ENCODE results near the gene CHSY1.

- TF ChIP-seq, protein P1, sequence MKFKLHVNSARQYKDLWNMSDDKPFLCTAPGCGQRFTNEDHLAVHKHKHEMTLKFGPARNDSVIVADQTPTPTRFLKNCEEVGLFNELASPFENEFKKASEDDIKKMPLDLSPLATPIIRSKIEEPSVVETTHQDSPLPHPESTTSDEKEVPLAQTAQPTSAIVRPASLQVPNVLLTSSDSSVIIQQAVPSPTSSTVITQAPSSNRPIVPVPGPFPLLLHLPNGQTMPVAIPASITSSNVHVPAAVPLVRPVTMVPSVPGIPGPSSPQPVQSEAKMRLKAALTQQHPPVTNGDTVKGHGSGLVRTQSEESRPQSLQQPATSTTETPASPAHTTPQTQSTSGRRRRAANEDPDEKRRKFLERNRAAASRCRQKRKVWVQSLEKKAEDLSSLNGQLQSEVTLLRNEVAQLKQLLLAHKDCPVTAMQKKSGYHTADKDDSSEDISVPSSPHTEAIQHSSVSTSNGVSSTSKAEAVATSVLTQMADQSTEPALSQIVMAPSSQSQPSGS (CRISPR knock-in tag; IDR thresholded peaks at IDR 0.05; ENCODE audit: borderline replicate concordance, low read depth) = no peak
- TF ChIP-seq FOXJ3 (CRISPR knock-in tag; IDR thresholded peaks at IDR 0.05; ENCODE audit: borderline replicate concordance) (no peak), CTCF (IDR thresholded peaks at IDR 0.05) (no peak), ZBTB43 (CRISPR knock-in tag; IDR thresholded peaks at IDR 0.05) (no peak), ZNF121 (CRISPR knock-in tag; IDR thresholded peaks at IDR 0.05) (no peak), NR2C2 (CRISPR knock-in tag; IDR thresholded peaks at IDR 0.05) (no peak), RELA (CRISPR knock-in tag; IDR thresholded peaks at IDR 0.05; ENCODE audit: borderline replicate concordance) (no peak), SMAD3 (CRISPR knock-in tag; IDR thresholded peaks at IDR 0.05; ENCODE audit: borderline replicate concordance) (no peak), NFYB (CRISPR knock-in tag; conservative IDR thresholded peaks at IDR 0.05; ENCODE audit: low read depth) (no peak)
- TF ChIP-seq, protein P2, sequence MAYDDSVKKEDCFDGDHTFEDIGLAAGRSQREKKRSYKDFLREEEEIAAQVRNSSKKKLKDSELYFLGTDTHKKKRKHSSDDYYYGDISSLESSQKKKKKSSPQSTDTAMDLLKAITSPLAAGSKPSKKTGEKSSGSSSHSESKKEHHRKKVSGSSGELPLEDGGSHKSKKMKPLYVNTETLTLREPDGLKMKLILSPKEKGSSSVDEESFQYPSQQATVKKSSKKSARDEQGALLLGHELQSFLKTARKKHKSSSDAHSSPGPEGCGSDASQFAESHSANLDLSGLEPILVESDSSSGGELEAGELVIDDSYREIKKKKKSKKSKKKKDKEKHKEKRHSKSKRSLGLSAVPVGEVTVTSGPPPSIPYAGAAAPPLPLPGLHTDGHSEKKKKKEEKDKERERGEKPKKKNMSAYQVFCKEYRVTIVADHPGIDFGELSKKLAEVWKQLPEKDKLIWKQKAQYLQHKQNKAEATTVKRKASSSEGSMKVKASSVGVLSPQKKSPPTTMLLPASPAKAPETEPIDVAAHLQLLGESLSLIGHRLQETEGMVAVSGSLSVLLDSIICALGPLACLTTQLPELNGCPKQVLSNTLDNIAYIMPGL (CRISPR knock-in tag; IDR thresholded peaks at IDR 0.05) = no peak
- TF ChIP-seq, protein P3, sequence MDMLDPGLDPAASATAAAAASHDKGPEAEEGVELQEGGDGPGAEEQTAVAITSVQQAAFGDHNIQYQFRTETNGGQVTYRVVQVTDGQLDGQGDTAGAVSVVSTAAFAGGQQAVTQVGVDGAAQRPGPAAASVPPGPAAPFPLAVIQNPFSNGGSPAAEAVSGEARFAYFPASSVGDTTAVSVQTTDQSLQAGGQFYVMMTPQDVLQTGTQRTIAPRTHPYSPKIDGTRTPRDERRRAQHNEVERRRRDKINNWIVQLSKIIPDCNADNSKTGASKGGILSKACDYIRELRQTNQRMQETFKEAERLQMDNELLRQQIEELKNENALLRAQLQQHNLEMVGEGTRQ (CRISPR knock-in tag; IDR thresholded peaks at IDR 0.05) = no peak
- TF ChIP-seq, protein P4, sequence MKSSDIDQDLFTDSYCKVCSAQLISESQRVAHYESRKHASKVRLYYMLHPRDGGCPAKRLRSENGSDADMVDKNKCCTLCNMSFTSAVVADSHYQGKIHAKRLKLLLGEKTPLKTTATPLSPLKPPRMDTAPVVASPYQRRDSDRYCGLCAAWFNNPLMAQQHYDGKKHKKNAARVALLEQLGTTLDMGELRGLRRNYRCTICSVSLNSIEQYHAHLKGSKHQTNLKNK (CRISPR knock-in tag; IDR thresholded peaks at IDR 0.05) = no peak
- TF ChIP-seq, protein P5, sequence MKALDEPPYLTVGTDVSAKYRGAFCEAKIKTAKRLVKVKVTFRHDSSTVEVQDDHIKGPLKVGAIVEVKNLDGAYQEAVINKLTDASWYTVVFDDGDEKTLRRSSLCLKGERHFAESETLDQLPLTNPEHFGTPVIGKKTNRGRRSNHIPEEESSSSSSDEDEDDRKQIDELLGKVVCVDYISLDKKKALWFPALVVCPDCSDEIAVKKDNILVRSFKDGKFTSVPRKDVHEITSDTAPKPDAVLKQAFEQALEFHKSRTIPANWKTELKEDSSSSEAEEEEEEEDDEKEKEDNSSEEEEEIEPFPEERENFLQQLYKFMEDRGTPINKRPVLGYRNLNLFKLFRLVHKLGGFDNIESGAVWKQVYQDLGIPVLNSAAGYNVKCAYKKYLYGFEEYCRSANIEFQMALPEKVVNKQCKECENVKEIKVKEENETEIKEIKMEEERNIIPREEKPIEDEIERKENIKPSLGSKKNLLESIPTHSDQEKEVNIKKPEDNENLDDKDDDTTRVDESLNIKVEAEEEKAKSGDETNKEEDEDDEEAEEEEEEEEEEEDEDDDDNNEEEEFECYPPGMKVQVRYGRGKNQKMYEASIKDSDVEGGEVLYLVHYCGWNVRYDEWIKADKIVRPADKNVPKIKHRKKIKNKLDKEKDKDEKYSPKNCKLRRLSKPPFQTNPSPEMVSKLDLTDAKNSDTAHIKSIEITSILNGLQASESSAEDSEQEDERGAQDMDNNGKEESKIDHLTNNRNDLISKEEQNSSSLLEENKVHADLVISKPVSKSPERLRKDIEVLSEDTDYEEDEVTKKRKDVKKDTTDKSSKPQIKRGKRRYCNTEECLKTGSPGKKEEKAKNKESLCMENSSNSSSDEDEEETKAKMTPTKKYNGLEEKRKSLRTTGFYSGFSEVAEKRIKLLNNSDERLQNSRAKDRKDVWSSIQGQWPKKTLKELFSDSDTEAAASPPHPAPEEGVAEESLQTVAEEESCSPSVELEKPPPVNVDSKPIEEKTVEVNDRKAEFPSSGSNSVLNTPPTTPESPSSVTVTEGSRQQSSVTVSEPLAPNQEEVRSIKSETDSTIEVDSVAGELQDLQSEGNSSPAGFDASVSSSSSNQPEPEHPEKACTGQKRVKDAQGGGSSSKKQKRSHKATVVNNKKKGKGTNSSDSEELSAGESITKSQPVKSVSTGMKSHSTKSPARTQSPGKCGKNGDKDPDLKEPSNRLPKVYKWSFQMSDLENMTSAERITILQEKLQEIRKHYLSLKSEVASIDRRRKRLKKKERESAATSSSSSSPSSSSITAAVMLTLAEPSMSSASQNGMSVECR (CRISPR knock-in tag; IDR thresholded peaks at IDR 0.05; ENCODE audit: borderline replicate concordance) = no peak
Measured at GRCh38 chr15:101169495-101170071, 82.3 kb downstream of the CHSY1 start.

Measured in WTC11 (cell line).